Naive B cell (primary cell): ENCODE measurements around the gene GRK2. TPM values are rescaled to one million over a fixed set of nuclear protein-coding genes. Genes with fewer than 3 reads are reported as not detected.
A peak's percentile ranks its signal among the peaks of the same experiment; 100 is the strongest.

Experiments
- ATAC-seq, 2 donors: fragments of 150-1000 bp; cut with Tn5 transposase; 2 replicates each; pipeline ENCODE4 v1.10.0; 2021; ENCODE audit warnings: low read depth in 2 of 2, mild to moderate bottlenecking in 2 of 2, moderate library complexity in 2 of 2
- DNase-seq: peaks from one replicate; pipeline ENCODE4 v3.0.0; 2022
- H3K27ac Mint-ChIP-seq, 6 donors: one replicate each; pipeline ENCODE4 v1.8.0; 2020 to 2022; ENCODE audit warnings: mild to moderate bottlenecking in 6 of 6, mixed read lengths in 6 of 6, moderate library complexity in 5 of 6, inconsistent platforms in 2 of 6
- H3K27me3 Mint-ChIP-seq, 3 donors: one replicate each; pipeline ENCODE4 v1.8.0; 2021 to 2022; ENCODE audit warnings: mixed read lengths in 3 of 3, mild to moderate bottlenecking in 1 of 3
- H3K36me3 Mint-ChIP-seq, 2 donors: one replicate each; pipeline ENCODE4 v1.8.0; 2020 to 2022; ENCODE audit warnings: mixed read lengths in 2 of 2, inconsistent platforms in 1 of 2, mild to moderate bottlenecking in 1 of 2
- H3K4me1 Mint-ChIP-seq, 3 donors: one replicate each; pipeline ENCODE4 v1.8.0; 2020 to 2022; ENCODE audit warnings: mixed read lengths in 3 of 3, inconsistent platforms in 1 of 3, mild to moderate bottlenecking in 1 of 3, moderate library complexity in 1 of 3
- H3K4me3 Mint-ChIP-seq, 8 donors: one replicate each; pipeline ENCODE4 v1.8.0; 2020 to 2022; ENCODE audit warnings: mild to moderate bottlenecking in 8 of 8, mixed read lengths in 8 of 8, moderate library complexity in 8 of 8, inconsistent platforms in 2 of 8
- H3K9me3 Mint-ChIP-seq, 7 donors: one replicate each; pipeline ENCODE4 v1.8.0; 2020 to 2022; ENCODE audit warnings: mixed read lengths in 7 of 7, mild to moderate bottlenecking in 5 of 7, inconsistent platforms in 2 of 7, moderate library complexity in 1 of 7
- polyA plus RNA-seq, 6 donors: library from polyadenylated mRNA; unstranded; fragments of 300-500 nt; fragmentation: Illumina TruSeq; gene quantifications; one replicate each; pipeline ENCODE4 v1.2.3, GENCODE V29; 2021; ENCODE audit warnings: low read depth in 6 of 6

The GRK2 gene
- polyA plus RNA-seq, 6 donors from 2014 or later: 17.9 to 63.4 (median 31.7) TPM

DNA sequence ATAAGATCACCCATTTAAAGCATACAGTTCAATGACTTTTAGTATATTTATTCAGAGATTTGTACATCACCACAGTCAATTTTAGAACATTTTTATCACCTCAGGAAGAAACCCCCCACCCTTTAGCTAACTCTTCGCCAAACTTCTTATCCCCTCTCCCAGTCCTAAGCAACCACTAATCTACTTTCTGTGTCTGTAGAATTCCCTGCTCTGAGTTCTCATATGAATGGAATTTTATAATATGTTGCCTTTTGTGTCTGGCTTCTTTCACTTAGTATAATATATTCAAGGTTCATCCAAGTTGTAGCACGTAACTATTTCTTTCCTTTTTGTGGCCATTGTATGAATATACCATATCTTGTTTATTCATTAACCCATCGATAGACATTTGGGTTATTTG is 26.4 kb downstream of the GRK2 start:
- peaks cover 21 to 22% of the 10 kb centered on the region in 2 donors for H3K36me3 Mint-ChIP-seq
- H3K27me3 Mint-ChIP-seq: no peaks in the 10 kb centered on the region
- H3K27ac Mint-ChIP-seq: peak overlapping the region in 3 of 6 donors; percentile 0 to 78 (median 14)
- peaks cover 4 to 20% (median 13%) of the 10 kb centered on the region in 7 donors for H3K9me3 Mint-ChIP-seq
- H3K4me1 Mint-ChIP-seq: peaks cover 23 to 38% (median 33%) of the 10 kb centered on the region in 3 donors
- H3K4me3 Mint-ChIP-seq: peak overlapping the region in 2 of 8 donors; percentile 7 to 73
- DNase-seq: no peak
- no peak for ATAC-seq

DNA sequence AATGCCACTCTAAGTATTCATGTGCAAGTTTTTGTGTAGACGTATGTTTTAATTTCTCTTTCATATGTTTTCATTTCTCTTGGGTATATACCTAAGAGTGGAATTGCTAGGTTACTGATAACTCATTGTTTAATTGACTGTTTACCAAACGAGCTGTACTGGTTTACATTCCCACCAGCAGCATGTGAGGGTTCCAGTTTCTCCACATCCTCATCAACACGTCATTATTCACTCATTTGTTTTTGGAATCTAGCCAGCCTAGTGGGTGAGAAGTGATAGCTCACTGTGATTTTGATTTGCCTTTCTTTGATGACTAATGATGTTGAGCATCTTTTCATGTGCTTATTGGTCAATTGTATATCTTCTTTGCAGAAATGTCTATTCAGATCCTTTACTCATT is 26.8 kb downstream of the GRK2 start:
- H3K27me3 Mint-ChIP-seq: no peaks in the 10 kb centered on the region
- H3K27ac Mint-ChIP-seq: peak overlapping the region in 1 of 6 donors; percentile 0
- DNase-seq (no peak), ATAC-seq (no peak)
- peak overlapping the region in 2 of 8 donors; percentile 7 to 73 for H3K4me3 Mint-ChIP-seq
- peaks cover 20 to 22% of the 10 kb centered on the region in 2 donors for H3K36me3 Mint-ChIP-seq
- peaks cover 4 to 20% (median 13%) of the 10 kb centered on the region in 7 donors for H3K9me3 Mint-ChIP-seq
- peaks cover 19 to 37% (median 29%) of the 10 kb centered on the region in 3 donors for H3K4me1 Mint-ChIP-seq

DNA sequence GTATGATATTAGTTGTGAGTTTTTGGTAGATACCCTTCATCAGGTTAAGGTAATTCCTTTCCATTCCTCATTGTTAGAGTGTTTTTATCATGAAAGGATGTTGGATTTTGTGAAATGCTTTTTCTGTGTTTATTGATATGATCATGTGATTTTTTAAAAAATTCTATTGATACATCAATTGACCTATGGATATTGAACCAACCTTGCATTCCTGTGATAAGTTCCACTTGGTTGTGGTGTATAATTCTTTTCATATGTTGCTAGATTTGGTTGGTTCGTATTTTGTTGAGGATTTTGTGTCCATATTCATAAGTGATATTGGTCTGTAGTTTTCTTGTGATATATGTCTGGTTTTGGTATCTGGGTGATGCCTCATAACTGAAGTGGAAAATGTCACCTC is 29.6 kb downstream of the GRK2 start:
- DNase-seq (no peak), ATAC-seq (no peak)
- peaks cover 14 to 29% (median 17%) of the 10 kb centered on the region in 3 donors for H3K4me1 Mint-ChIP-seq
- H3K27ac Mint-ChIP-seq: peak overlapping the region in 1 of 6 donors; percentile 24
- H3K36me3 Mint-ChIP-seq: peaks cover 28 to 29% of the 10 kb centered on the region in 2 donors
- no peak overlapping the region for H3K4me3 Mint-ChIP-seq
- H3K9me3 Mint-ChIP-seq: peaks cover 4 to 20% (median 13%) of the 10 kb centered on the region in 7 donors
- no peaks in the 10 kb centered on the region for H3K27me3 Mint-ChIP-seq

DNA sequence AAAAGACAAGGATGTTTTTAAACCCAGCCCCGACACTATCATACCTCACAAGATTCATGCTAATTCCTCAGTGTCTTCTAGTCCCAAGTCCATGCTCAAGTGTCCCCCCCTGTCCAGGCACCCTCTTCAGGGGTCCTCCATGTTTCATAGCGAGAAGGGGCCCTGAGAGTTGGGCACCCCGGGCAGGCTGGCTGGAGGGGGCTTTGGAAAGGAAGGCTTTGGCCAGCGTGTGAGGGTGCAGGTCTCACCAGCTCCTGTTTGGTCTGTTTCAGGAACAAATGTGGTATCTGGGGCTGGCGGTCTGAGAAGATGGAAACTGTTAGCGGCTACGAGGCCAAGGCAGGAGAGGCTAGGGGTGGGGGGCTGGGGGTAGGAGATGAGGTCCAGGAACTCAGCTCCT is 32.5 kb downstream of the GRK2 start:
- DNase-seq (no peak), ATAC-seq (no peak)
- peaks cover 4 to 20% (median 13%) of the 10 kb centered on the region in 7 donors for H3K9me3 Mint-ChIP-seq
- H3K27me3 Mint-ChIP-seq: no peaks in the 10 kb centered on the region
- H3K36me3 Mint-ChIP-seq: peaks cover 21 to 23% of the 10 kb centered on the region in 2 donors
- H3K27ac Mint-ChIP-seq: no peak overlapping the region
- peaks cover 5 to 15% (median 9%) of the 10 kb centered on the region in 3 donors for H3K4me1 Mint-ChIP-seq
- no peak overlapping the region for H3K4me3 Mint-ChIP-seq

DNA sequence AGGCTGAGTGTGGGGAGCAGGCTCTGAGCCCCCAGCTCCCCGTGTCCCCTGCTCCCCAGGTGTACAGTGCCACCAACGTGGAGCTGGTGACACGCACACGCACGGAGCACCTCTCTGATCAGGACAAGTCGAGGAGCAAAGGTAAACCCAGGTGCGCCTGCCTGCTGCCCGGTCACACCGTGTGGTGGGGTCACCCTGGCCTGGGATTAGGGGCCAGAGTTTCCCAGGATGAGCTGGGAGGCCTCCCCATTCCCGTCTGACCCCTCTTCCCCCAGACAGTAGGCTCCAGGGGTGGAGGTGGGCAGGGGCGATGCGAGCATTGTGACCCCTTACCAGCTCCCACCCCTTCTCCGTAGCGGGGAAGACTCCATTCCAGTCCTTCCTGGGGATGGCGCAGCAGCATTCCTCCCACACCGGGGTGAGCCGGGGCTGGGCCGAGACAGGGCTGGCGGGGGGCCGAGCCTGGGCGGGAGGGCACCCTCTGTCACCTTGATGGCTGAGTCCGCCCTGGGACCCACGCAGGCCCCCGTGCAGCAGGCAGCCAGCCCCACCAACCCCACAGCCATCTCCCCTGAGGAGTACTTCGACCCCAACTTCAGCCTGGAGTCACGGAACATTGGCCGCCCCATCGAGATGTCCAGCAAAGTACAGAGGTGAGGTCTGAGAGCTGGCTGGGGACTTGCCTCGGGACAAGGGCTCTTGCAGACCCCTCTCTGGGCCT is 33.4 kb downstream of the GRK2 start:
- Mint-ChIP-seq H3K36me3 (peaks cover 21 to 23% of the 10 kb centered on the region in 2 donors), H3K9me3 (peaks cover 4 to 19% (median 13%) of the 10 kb centered on the region in 7 donors), H3K27ac (no peak overlapping the region), H3K4me1 (peaks cover 5 to 16% (median 9%) of the 10 kb centered on the region in 3 donors), H3K27me3 (no peaks in the 10 kb centered on the region), H3K4me3 (peak overlapping the region in 1 of 8 donors; percentile 16)
- DNase-seq (no peak), ATAC-seq (no peak)

DNA sequence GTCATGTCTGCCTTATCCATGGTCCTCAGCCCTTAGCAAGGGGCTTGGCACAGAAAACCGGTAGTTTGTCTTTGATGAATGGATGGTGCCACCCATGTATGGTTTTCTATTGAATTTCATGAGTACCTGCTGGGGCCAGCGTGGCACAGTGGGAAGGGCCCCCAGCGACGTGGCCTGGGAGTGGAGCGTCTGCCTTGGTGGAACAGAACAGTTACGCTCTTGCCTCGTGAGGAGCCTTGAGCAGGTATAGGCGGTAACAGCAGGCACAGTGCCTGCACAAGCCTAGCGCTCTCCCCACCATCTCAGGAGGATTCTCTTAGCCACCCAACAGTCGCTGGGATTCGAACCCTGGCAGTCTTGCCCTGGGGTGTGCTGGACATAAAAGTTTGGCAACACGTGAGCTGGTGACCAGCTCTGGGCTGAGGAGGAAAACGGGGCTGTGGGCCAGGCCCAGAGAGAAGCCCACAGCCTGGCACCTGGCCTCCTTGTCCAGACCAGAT is 34.0 kb downstream of the GRK2 start:
- peaks cover 5 to 17% (median 9%) of the 10 kb centered on the region in 3 donors for H3K4me1 Mint-ChIP-seq
- H3K4me3 Mint-ChIP-seq: no peak overlapping the region
- H3K27me3 Mint-ChIP-seq: no peaks in the 10 kb centered on the region
- H3K36me3 Mint-ChIP-seq: peaks cover 21 to 23% of the 10 kb centered on the region in 2 donors
- DNase-seq: no peak
- ATAC-seq: no peak
- no peak overlapping the region for H3K27ac Mint-ChIP-seq
- peaks cover 4 to 15% (median 10%) of the 10 kb centered on the region in 7 donors for H3K9me3 Mint-ChIP-seq

DNA sequence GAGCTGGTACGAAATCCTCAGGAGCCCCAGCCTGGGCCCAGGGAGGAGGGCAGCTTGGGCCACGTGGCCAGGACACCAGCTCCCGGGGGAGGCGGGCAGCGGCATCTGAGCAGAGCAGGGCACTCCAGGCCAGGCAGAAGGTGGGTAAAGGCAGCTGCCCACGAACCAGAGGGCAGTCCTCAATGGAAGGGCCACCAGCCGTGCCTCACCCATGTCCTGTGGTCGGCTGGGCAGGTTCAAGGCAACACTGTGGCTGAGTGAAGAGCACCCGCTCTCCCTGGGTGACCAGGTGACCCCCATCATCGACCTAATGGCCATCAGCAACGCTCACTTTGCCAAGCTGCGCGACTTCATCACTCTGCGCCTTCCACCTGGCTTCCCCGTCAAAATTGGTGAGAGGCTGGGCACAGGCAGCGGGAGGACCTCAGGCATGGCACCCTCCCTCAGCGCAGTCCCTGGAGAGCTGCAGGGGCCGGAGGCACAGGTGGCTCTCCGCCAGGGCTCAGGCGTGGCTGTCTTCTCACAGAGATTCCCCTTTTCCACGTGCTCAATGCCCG is 34.6 kb downstream of the GRK2 start:
- Mint-ChIP-seq H3K9me3 (peaks cover 4 to 13% (median 9%) of the 10 kb centered on the region in 7 donors), H3K4me1 (peaks cover 5 to 17% (median 9%) of the 10 kb centered on the region in 3 donors), H3K4me3 (no peak overlapping the region), H3K27ac (no peak overlapping the region), H3K36me3 (peaks cover 21 to 22% of the 10 kb centered on the region in 2 donors), H3K27me3 (no peaks in the 10 kb centered on the region)
- DNase-seq: no peak
- no peak for ATAC-seq

DNA sequence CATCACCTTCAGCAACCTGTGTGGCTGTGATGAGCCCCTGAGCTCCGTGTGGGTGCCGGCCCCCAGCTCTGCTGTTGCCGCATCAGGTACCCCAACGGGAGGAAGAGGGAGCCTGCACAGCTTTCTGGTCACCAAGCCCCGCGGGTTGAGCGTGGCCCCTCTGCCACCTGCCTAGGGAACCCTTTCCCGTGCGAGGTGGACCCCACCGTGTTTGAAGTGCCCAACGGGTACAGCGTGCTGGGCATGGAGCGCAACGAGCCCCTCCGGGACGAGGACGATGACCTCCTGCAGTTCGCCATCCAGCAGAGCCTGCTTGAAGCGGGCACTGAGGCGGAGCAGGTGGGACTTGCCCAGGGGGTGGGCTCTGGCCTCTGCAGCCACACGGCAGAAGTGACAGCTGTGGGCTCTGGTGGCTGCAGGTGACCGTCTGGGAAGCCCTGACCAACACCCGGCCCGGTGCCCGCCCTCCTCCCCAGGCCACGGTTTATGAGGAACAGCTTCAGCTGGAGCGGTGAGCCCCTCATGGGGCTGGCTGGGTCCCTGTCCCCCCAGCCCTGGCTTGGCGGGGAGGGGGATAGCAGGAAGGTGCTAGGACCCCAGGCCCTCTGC is 35.1 kb downstream of the GRK2 start:
- Mint-ChIP-seq H3K9me3 (peaks cover 0 to 7% (median 4%) of the 10 kb centered on the region in 7 donors), H3K36me3 (peaks cover 15 to 16% of the 10 kb centered on the region in 2 donors), H3K4me1 (peaks cover 5 to 13% (median 9%) of the 10 kb centered on the region in 3 donors), H3K27ac (no peak overlapping the region), H3K27me3 (no peaks in the 10 kb centered on the region), H3K4me3 (no peak overlapping the region)
- DNase-seq (no peak), ATAC-seq (no peak)

DNA sequence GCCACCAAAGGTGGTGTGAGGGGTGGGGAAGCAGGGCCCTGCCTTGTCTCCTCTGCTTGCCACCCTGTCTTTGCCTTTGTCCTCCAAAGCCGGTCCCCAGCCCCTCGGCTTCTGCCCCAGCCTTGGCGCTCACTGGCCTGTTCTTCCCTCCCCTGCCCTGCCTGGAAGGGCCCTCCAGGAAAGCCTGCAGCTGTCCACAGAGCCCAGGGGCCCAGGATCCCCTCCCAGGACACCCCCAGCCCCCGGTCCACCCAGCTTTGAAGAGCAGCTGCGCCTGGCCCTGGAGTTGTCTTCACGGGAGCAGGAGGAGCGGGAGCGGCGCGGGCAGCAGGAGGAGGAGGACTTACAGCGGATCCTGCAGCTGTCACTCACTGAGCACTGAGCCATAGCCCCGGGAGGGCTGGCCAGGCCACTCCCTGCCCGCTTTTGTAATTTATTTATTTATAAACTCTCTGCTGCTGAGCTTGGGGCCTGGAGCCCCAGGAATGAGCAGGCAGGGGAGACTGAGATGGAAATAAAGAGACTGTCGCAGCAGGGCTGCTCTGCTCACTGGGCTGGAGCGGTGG is 35.8 kb downstream of the GRK2 start:
- ATAC-seq: no peak
- Mint-ChIP-seq H3K9me3 (peaks cover 0 to 1% (median 0%) of the 10 kb centered on the region in 7 donors), H3K4me1 (peaks cover 5 to 10% (median 6%) of the 10 kb centered on the region in 3 donors), H3K36me3 (peaks cover 9 to 10% of the 10 kb centered on the region in 2 donors), H3K27me3 (no peaks in the 10 kb centered on the region), H3K27ac (no peak overlapping the region), H3K4me3 (no peak overlapping the region)
- no peak for DNase-seq

DNA sequence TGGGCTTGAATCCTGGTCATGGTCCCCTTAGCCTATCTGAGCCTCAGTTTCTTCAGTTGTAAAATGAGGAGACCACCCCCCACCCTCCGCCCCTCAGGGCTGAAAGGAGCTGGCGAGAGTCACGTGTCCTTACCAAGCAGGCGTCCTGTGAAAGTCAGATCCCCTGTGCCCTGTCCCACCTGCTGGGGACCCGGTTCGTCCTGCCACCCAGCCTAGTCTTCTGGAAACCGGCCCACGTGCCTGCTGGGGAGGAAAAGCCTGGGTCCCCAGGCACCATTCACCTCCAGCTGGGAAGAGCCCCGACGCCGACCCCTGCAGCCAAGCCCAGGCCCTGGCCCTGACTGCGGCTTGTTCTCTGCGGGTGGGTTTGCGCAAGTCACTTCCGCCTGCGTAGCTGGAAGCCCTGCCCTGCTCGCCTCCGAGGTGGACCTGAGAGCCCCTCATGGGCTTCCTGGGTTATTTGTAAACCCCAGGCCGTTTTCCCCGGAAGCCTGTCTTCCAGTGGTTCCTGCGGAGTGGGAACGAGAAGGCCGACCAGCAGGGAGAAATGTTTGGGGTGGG is 36.4 kb downstream of the GRK2 start:
- ATAC-seq (no peak), DNase-seq (no peak)
- Mint-ChIP-seq H3K27me3 (no peaks in the 10 kb centered on the region), H3K4me3 (no peak overlapping the region), H3K36me3 (peaks cover 7% of the 10 kb centered on the region in 2 donors), H3K4me1 (peaks cover 5 to 10% (median 5%) of the 10 kb centered on the region in 3 donors), H3K9me3 (no peaks in the 10 kb centered on the region), H3K27ac (no peak overlapping the region)

DNA sequence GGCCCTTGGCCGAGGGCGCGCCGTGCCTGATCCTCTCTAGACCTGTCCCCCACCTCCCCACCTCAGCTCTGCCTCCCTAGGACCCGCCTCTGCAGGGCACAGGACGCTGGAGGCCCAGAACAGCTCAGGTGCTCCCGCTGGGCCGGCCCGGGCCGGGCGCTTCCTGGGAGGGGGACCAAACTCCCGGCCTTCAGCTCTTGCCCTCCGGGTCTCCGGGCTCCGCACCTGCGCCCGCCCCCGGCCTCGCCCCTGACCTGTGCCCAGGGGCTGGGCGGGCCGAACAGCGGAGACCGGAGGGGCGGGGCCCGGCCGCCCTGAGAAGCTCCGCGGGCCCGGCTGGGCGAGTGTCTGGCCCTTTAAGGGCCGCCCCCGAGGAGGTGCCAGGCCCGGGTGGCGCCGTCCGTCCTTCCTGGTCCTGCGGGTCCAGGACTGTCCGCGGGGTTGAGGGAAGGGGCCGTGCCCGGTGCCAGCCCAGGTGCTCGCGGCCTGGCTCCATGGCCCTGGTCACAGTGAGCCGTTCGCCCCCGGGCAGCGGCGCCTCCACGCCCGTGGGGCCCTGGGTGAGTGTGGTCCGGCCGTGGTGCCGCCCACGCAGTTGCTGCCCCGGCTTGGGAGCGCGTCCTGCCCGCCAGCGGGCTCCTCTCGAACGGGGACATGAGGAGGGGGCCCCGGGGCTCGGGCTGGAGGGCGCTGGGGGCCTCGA is 37.0 kb downstream of the GRK2 start, which contains the start of gene SSH3:
Gene SSH3 (plus strand): TSS at position 399 of the 703 bp plus-strand sequence. CDS start 96 bp downstream, at position 495.
- peaks cover 5 to 6% (median 5%) of the 10 kb centered on the region in 3 donors for H3K4me1 Mint-ChIP-seq
- H3K27ac Mint-ChIP-seq: no peak within 1 kb of the TSS

DNA sequence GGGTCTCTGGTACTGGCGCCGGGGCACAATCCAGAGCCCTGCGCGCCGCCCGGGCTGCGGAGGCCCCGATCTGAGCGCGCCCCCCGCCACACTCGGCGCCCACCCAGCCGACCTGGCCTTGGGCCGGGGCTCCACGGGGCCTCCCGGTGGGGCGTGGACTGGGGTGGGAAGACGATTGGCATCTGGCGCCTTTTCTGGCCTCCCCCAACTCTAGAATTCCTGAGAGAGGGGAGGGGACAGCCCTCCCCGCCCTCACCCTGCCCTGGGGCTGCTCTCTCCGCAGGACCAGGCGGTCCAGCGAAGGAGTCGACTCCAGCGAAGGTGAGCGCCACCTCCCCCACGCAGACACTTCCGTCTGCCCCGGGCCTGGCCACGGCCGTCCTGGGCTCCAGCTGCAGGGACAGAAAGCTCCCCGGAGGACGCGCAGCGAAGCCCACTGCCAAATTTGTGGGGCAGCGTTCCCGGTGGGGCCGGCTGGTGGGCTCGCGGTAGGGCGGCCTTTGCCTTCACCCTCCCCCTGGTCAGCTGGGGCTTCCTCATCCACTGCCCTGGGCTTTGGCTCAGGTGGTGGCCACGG is 37.6 kb downstream of the GRK2 start:
- Mint-ChIP-seq H3K36me3 (no peaks in the 10 kb centered on the region), H3K4me3 (no peak overlapping the region), H3K27me3 (no peaks in the 10 kb centered on the region), H3K9me3 (no peaks in the 10 kb centered on the region), H3K27ac (no peak overlapping the region), H3K4me1 (peaks cover 0 to 5% (median 2%) of the 10 kb centered on the region in 3 donors)
- ATAC-seq (no peak), DNase-seq (no peak)

More for the DNA sequence above, 37.0 kb downstream of the GRK2 start, which contains the start of gene SSH3:
- Mint-ChIP-seq H3K27me3 (no peaks in the 10 kb centered on the region), H3K36me3 (peaks cover 5 to 6% of the 10 kb centered on the region in 2 donors), H3K4me3 (no peak within 1 kb of the TSS), H3K9me3 (no peaks in the 10 kb centered on the region)
- ATAC-seq: peak in 1 of 2 donors; percentile 40
- DNase-seq: no peak
